ENCODE data around the gene CHID1.

Gene CHID1

DNA sequence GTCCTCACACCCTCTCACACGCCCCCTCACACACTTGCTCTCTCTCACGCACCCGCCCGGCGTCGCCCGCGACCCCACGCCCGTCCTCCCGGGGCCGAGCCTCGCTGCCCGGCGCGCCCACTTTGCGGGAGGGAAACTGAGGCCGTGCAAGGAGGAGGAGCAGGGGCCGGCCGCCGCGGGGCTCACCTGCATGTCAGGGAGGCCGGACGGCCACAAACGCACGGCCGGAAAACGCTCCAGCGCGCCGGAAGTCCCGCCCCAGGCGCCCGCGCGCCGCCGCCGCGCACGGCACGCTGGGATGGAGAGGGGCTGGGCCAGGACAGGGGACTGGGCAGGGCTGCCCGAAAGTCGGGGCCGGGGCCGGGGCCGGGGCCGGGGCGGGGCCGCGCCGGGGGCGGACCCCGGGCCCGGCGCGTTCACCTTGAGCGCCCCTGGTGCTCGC is at the start of gene CHID1:
CHID1 (minus strand) TSS at position 222 of the 442 bp plus-strand sequence. CDS start 5,994 bp downstream, outside the sequence.
- DNase-seq = peak; percentile 85

DNA sequence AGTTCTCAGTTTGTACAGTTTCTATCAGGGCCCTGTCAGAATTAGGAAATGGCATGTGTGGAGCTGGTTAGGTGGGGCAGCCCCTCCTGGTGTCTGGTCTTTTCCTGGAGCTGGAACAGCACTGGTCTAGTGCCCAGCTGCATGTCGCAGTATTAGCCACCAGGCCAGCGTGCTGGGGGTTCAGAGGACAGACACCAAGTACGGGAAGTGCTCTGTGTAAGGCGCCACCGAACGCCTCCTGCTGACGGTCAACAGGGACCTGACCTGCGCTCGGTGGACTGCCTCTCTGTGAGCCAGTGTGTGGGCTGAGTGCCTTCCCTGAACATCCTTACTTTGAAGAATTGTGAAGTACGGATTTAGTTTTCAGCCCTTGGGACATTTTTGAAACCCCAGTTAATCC is 49.0 kb upstream of the CHID1 start:
- DNase-seq = no peak

DNA sequence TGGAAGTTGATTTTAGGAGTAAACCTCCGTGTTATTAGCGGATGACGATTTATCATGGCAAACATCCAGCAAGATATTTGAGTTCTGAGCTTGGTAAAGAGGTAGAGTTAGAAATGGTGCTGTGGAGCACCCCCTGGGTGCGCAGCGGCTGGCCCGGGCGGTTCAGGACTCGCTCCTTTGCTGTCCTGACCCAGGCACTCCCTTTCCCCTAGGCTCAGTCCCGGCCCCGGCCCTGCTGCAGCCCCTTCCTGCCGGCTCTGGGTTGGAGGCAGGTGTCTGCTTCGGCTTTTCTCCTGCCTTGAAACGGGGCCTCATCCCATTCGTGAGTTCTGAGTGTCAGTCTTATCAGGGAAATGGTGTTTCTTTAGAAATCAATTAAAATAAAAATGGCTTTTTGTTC is 48.4 kb upstream of the CHID1 start:
- no peak for DNase-seq

DNA sequence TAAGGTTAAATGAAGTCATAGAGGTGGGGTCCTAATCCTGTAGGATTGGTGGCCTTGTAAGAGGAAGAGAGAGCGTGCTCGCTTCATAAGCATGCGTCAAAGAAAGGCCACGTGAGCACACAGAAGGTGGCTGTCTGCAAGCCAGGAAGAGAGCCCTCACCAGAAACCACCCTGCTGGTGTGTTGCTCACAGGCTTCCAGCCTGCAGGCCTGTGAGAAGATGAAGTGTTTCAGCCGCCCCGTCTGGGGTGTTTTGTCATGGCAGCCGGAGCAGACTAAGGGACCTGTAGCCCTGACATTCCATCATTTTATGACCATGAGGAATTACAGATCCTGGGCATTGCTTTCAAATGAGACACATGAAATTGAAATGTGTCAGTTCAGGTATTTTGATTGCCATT is 47.5 kb upstream of the CHID1 start:
- no peak for DNase-seq

DNA sequence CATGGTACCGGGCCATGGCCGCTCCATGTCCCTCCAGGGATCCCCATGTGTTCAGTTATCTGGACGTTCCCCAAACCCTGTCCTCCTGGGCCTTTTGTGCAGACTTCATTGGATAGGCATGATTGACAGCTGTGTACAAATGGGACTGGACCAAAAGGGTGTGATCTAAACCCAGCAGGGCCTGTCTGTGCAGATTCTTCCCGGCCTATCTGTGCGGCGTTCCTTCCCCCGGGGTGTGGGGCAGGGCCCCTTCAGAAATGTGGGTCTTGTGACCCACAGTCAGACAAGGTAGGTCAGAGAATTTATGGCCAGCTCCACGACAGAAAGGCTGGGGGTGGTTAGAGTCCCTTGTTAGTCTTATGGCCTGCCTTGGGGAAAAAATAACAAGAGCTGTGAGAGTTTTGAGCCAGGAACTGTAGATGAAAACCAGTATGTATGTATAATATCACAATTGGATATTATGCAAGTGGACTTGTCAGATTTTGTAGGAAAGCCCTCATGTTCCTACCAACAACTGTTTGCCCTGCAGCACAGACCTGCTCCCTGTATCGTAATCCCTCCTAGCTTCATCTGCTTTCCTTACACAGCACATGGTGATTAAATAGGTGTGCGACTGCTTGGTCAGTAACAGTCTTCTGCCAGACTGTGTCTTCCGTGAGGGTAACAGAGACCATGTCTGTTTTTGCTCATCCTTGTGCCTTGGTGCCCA is 46.8 kb upstream of the CHID1 start:
- DNase-seq = no peak

DNA sequence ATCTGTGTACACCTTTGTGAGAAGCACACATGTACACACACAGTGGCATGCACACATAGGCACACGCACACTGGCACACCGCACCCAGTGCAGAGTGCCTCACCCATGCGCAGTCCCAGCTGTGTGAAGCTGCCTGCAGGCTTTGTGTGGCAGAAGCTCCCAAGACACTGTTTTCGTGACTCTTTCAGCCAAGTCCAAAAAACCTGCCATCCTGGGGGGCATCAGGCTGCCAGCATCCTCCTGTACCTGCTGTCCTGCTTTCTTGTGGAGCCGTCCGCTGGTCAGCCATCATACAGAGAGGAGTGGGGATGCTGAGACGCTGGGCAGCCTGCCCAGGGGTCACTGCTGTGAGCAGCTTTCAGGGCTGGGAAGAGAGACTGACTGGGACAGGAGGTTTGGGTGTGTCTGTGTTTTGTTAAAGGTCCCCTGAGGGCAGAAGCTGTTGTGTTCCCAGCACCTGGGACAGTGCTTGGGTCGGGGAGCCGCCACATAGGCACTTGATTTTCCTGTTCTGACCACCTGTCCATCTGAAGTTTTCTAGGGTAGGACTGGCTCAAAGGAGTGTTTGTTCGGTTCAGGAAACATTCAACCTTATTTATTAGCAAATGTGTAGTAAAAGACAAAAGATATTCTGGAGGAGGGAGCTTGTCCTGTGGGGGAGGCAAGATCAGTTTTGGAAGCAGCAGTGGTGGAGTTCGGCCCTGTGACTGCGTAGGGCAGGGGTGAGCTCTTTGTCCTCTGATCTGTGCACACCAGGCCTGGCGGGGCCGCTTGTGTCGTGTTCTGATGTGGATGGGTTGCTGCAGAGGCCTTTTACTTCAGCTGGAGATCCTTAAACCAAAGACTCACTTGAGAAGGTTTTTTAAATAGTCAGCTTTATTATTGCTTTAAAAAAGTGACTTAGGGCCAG is 44.8 kb upstream of the CHID1 start:
- DNase-seq = no peak

DNA sequence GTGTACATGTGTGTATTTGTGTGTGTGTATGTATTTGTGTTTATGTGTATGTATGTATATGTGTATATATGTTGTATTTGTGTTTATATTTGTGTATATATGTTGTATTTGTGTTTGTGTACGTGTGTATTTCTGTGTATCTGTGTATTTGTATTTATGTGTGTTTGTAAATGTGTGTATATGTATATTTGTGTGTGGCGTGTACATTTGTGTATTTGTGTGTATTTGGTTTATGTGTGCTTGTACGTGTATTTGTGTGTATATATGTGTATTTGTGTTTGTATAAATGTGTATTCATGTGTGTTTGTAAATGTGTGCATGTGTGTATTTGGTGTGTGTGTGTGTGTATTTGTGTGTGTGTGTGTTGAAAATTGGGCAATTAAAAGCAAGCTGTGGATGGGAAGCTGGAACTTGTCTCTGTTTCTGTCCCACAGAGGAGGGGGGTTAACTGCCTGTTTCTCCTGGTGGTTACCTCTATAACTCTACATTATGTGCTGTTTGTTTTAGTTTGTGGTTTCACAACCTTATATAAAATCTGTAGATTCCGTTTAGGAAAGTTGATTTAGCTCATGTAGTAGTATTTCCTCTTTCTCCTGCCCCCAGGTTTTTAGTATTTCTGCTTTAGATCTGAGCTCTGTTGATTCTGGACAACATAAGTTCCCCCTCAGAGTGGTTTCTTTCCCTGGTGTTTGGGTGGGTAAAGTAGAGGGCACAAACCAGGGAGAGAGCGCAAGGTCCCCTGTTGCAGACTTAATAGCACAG is 44.0 kb upstream of the CHID1 start:
- DNase-seq = no peak

DNA sequence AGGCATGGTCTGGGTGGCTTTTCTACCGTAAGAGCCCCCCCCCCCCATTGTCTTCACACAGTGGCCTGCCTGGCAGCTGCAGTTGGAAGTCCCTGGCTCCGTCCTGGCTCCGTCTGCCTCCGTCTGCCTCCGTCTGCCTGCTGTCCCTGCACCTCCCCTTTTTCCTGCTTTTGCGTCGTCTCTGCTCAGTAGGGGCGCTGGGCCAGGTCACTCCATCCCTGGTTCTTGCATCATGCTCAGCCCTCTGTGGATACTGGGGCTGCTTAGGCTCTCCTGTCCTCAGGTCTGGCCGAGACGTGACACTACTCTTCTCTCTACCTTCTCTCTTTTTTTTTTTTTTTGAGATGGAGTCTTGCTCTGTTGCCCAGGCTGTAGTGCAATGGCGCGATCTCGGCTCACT is 42.9 kb upstream of the CHID1 start:
- DNase-seq = no peak

DNA sequence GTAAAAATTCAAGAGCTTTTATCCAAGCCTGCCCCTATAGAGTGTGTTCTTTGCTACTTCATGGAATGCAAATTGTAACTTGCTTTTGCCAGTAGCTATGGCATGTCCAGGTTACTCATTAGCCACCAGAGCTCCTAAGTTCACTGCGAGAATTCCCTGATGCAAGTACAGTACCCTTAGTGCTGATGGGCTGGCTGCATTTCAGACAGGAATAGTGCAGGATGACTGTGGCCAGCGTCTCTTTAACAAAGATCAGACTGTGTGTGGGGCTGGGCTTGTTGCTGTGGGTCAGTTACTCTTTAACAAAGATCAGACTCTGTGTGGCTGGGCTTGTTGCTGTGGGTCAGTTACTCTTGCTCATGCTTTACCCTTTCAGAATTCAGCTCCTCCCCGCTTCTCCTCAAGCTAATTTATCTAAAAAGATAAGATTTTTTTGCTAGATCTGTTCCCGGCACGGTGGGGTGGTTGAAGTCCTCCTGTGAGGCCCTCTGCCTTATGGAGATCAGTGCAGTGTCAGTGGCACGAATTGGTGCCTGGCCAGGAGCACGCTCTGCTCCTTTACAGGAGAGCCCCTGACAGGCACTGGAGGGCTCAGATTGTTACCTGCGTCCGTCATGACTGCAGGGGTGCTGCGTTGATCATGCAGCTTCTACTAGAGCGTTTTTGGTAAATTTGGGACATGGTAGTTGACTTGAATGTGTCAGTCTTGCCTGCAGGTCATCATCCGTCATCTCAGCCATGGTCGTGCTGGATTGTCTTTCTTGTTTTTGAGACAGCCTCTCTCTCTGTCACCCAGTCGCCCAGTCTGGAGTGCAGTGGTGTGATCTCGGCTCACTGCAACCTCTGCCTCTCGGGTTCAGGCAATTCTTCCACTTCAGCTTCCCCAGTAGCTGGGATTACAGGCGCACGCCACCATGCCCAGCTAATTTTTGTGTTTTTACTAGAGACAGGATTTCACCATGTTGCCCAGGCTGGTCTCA is 42.1 kb upstream of the CHID1 start:
- no peak for DNase-seq

DNA sequence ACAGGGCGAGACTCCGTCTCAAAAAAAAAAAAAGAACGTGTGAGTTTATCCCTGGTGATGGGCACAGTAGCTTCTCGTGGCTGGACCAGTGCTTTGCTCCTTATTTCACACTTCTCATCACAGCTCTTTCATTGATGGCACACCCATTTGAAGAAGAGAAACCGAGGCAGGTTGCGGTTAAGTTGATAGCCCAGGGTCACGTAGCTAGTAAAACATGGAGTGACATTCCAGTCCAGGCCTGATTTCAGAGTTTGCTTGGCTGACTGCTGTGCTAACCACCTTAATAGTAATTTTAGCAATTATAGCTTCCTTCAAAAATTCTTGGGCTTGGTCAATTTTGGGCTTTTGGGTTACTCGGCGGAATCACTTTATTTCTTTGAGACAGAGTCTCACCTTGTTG is 40.9 kb upstream of the CHID1 start:
- DNase-seq = no peak

DNA sequence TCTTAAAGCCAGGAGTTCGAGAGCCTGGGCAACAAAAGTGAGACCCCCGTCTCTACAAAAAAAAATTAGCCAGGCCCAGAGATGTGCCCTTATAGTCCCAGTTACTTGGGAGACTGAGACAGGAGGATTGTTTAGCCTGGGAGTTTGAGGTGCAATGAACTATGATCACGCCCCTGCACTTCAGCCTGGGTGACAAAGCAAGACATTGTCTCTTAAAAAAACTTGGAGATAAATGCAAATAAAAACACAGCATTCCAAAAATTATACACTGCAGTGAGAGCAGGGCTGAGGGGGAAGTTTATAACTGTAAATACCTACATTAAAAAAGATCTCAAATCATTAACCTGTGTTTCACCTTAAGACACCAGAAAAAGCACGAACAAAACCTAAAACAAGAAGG is 37.1 kb upstream of the CHID1 start:
- no peak for DNase-seq

DNA sequence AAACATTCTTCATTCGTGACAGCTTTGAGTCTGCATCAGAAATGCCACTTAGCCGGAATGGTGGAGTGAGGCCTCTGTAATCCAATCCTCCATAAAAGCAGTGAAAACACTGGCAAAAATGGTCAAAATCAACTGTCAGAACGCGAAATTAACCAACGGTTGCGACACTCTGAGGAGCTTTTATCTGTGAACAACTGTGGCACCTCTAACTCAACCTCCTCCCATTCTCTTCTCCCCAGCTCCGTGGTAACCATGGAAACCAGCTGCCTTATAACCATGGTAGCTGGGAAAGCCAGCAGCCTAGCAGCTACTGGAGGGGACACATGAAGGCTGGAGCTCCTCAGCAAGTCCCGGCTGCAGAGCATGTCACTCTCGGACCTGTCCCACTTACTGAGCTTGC is 35.4 kb upstream of the CHID1 start:
- no peak for DNase-seq

DNA sequence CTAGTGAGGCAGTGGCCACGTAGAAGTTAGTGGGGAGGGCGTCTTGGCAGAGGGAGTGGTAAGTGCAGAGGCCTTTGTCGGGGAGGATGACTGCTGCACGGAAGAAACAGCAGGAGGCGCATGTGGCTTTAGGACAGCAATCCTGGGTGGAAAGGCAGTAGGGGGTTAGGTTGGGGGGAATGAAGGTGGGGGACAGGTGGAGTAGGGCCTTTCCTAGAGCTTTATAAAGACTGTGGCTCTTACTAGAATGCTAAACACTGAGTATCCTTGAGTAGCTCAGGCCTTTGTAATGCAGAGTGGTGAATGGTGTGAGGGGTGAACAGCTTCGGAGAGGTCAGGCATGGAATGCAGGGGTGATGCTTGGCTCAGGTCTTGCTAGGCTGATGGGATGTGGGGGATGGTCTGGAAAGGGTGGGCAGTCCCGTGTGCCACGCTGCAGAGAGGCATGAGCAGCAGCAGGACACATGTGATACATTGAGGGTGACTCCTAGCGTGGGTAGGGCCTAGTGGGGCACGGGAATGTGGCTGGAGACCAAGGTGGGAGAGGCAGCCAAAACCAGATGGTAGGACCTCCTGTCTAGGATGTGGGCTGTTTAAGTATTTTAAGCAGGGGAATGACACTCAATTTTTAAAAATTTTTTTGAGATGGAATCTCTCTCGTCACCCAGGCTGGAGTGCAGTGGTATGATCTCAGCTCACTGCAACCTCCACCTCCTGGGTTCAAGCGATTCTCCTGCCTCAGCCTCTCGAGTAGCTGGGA is 34.3 kb upstream of the CHID1 start:
- no peak for DNase-seq

DNA sequence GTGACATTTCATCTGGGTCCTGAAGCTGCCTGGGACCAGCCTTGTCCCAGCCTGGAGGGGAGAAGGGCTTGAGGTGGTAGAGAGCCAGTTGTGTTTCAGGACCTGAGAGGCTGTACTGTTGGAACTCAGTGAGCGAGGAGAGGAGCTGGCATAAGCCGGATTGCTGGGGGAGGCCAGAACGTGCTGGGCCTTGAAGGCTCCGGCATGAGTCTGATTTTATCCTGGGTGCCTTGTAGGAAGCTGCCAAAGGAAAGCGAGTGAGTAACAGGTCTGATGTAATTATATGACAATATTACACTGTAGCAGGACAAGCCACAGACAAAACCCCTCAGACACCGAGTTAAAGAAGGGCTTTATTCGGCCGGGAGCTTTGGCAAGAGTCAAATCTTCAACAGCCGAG is 32.2 kb upstream of the CHID1 start:
- no peak for DNase-seq

DNA sequence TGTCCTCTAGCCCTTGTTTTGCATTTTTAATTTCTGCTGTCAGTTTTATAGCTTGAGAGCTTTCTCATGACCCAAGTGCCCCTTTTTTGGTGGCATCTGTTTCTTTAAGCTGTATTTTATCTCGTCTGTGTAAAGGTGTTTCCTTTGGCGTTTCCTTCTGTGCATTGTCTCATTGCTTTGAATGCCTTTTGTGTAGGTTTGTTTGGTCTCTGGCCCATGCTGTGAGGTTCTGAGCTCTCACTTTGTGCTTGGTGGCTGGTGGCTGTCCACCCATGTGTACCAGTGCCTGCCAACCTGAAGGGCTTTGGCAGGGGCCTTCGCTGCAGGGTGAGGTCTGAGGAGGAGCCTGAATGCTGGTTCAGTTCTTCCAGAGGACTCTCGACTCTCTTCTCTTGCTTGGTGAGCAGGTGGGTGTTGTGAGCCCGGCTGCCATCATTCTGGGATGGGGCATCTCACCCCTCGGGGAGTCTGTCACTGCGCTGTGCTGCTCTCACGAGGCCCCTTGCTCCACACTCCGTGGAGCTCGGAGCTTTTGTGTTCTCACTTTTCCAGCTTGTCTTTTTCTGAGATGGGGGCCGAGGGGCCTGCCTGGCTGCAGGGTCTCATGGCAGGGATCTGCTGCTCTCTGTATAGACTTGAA is 30.0 kb upstream of the CHID1 start:
- no peak for DNase-seq

DNA sequence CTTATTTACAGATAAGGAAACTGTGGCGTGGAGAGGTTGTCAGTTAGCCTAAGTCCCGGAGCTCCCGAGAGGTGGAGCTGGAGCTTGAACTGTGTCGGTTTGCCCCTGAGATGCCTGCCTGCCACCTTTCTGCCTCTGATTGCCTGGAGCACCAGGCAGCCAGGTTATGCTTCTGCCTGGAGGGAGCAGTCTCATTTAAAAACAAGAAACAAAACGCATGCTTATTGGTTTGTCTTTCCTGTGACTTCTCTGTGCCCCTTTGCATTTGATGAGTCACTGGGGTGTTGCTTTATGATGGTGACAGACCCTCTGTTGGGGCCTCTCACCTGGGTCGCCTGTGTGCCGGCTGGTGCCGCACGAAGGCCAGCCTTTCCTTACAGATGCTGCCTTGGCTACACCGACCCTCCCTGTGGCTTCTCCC is 27.2 kb upstream of the CHID1 start:
- no peak for DNase-seq

DNA sequence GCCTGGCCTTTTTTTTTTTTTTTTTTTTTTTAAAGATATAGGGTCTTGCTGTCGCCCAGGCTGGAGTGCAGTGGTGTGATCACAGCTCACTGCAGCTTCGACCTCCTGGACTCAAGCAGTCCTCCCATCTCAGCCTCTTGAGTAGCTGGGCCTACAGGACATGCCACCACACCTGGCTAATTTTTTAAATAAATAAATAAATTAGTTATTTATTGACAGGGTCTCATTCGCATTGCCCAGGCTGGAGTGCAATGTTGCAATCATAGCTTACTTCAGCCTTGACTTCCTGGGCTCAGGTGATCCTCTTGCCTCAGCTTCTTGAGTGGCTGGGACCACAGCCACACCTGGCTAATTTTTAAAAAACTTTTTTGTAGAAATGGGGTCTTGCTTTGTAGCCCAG is 25.6 kb upstream of the CHID1 start:
- DNase-seq = no peak

DNA sequence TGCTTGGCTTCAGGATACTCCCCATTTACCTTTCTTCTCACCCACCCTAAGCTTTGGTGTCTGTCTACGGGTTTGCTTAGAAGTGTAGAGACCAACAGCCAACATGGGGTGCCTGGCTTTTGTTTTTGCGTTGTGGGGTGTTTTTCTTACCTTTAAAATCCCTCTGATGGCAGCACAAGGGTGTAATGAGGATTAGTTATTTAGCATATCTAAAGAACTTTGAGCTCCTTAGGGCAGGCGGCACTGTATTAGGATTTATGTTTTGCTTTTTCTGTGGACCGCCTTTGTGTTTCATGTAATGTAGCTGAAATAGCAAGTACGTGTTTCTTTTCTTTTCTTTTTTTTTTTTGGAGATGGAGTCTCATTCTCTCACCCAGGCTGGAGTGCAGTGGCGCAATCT is 23.9 kb upstream of the CHID1 start:
- no peak for DNase-seq

DNA sequence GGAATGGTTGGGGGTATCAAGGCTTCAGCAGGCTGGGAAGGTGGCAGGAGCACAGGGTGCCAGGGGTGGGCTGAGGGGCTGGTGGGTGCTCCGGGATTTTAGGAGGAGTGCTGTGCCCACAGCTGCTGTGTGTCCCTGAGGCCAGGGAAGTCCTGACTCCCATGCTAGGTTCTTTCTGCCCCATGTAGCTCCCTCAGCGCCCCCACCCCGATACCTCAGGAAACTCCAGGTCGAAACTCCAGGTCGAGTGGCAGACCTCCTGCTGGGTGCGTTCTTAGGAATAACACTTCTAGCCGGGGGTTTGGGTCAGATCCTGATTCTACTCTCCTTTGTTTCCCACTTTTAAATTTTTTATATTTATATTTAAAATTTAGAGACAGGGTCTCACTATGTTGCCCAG is 23.3 kb upstream of the CHID1 start:
- no peak for DNase-seq

DNA sequence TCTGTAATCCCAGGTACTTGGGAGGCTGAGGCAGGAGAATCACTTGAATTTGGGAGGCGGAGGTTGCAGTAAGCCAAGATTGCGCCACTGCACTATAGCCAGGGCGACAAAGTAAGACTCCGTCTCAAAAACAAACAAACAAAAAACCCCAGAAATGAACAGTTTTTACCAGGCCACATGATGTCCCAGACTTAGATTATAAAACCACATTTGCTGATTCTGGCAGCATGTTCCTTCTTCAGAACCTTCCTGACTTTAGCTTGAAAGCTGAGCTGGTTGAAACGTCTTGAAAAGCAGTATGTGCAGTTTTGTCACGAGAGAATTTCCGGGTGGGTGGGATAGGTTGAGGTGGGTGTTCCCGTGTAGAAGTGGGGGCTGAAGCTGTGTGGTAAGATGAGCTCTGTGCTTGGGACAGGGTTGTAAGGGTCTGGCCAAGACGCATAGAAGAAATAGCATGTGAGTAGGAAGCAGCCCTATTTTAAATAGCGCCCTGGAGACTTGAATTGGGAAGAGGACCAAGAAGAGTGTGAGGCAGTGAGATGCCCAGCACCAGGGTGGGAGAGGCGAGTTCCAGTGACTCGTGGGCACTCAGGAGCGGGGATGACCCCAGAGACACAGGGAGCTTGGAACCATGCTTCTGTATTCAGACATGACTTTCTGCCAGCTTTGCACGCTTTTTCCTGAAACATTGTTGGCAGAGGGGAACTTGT is 22.7 kb upstream of the CHID1 start:
- no peak for DNase-seq
